Measurements from ENCODE around the gene CPN2.
A peak's percentile ranks its signal among the peaks of the same experiment; 100 is the strongest.

CPN2 gene

GRCh38 chr3:194351080-194351672 lies at the start of gene CPN2:
TSS of gene CPN2 (minus strand) at chr3:194351328. CDS start at chr3:194342702, 8,626 bp downstream.
- TF ChIP-seq CTCF (IDR thresholded peaks at IDR 0.05; ENCODE audit: poor library complexity, severe bottlenecking): no peak
- Histone ChIP-seq H3K9me3 (ENCODE audit: severe bottlenecking) (no peaks in the 10 kb centered on the region), H3K4me1 (ENCODE audit: insufficient read depth, poor library complexity, severe bottlenecking) (no peaks in the 10 kb centered on the region), H3K4me3 (ENCODE audit: severe bottlenecking) (no peak within 1 kb of the TSS), H3K27me3 (ENCODE audit: insufficient read depth, poor library complexity, severe bottlenecking) (no peaks in the 10 kb centered on the region), H3K36me3 (ENCODE audit: low read depth) (no peaks in the 10 kb centered on the region), H3K27ac (ENCODE audit: poor library complexity, severe bottlenecking) (no peak within 1 kb of the TSS)
- DNase-seq (ENCODE audit: low spot score) (peak; percentile 39), ATAC-seq (ENCODE audit: low read depth) (no peak)

GRCh38 chr3:194399874-194400411 lies 48.8 kb upstream of the CPN2 start:
- Histone ChIP-seq H3K27me3 (ENCODE audit: insufficient read depth, poor library complexity, severe bottlenecking) (peaks cover 7% of the 10 kb centered on the region), H3K9me3 (ENCODE audit: severe bottlenecking) (no peaks in the 10 kb centered on the region), H3K4me1 (ENCODE audit: insufficient read depth, poor library complexity, severe bottlenecking) (no peaks in the 10 kb centered on the region), H3K4me3 (ENCODE audit: severe bottlenecking) (no peak overlapping the region), H3K27ac (ENCODE audit: poor library complexity, severe bottlenecking) (no peak overlapping the region), H3K36me3 (ENCODE audit: low read depth) (peaks cover 22% of the 10 kb centered on the region)
- no peak for TF ChIP-seq CTCF (IDR thresholded peaks at IDR 0.05; ENCODE audit: poor library complexity, severe bottlenecking)
- no peak for DNase-seq (ENCODE audit: low spot score)
- no peak for ATAC-seq (ENCODE audit: low read depth)

GRCh38 chr3:194399166-194399565 lies 48.0 kb upstream of the CPN2 start, which contains the start of gene GP5:
TSS of gene GP5 (minus strand) at chr3:194399266. CDS start at chr3:194398282, 984 bp downstream.
- Histone ChIP-seq H3K27ac (ENCODE audit: poor library complexity, severe bottlenecking) (no peak within 1 kb of the TSS), H3K4me1 (ENCODE audit: insufficient read depth, poor library complexity, severe bottlenecking) (no peaks in the 10 kb centered on the region), H3K4me3 (ENCODE audit: severe bottlenecking) (no peak within 1 kb of the TSS), H3K36me3 (ENCODE audit: low read depth) (peaks cover 14% of the 10 kb centered on the region), H3K9me3 (ENCODE audit: severe bottlenecking) (no peaks in the 10 kb centered on the region), H3K27me3 (ENCODE audit: insufficient read depth, poor library complexity, severe bottlenecking) (peaks cover 7% of the 10 kb centered on the region)
- no peak for DNase-seq (ENCODE audit: low spot score)
- 0 out of 3 replicates have a peak, but pooled peaks have one; percentile 13 for ATAC-seq (ENCODE audit: low read depth)
- no peak for TF ChIP-seq CTCF (IDR thresholded peaks at IDR 0.05; ENCODE audit: poor library complexity, severe bottlenecking)

GRCh38 chr3:194397757-194398312 lies 46.7 kb upstream of the CPN2 start:
- H3K4me1 ChIP-seq (ENCODE audit: insufficient read depth, poor library complexity, severe bottlenecking): no peaks in the 10 kb centered on the region
- no peaks in the 10 kb centered on the region for H3K9me3 ChIP-seq (ENCODE audit: severe bottlenecking)
- ATAC-seq (ENCODE audit: low read depth) (no peak), DNase-seq (ENCODE audit: low spot score) (no peak)
- no peak overlapping the region for H3K4me3 ChIP-seq (ENCODE audit: severe bottlenecking)
- peaks cover under 1% of the 10 kb centered on the region for H3K36me3 ChIP-seq (ENCODE audit: low read depth)
- H3K27me3 ChIP-seq (ENCODE audit: insufficient read depth, poor library complexity, severe bottlenecking): peaks cover 7% of the 10 kb centered on the region
- TF ChIP-seq CTCF (IDR thresholded peaks at IDR 0.05; ENCODE audit: poor library complexity, severe bottlenecking): no peak
- no peak overlapping the region for H3K27ac ChIP-seq (ENCODE audit: poor library complexity, severe bottlenecking)

Measured in RWPE2 (cell line).